NCI-H2196 treated with DMSO at 0.1 percent for 48 hours (cell line): ENCODE data around the gene TP53BP2.
"Not testable (repeated sequence)": the region's sequence is repeated elsewhere in the genome, so short reads cannot be mapped to it uniquely, and the experiment has no call there.

Source experiments
- DNase-seq: peaks from one replicate; lab custom pipeline; 2025; ENCODE audit not compliant: unreplicated experiment; lab: John Stamatoyannopoulos, UW

Gene TP53BP2

DNA sequence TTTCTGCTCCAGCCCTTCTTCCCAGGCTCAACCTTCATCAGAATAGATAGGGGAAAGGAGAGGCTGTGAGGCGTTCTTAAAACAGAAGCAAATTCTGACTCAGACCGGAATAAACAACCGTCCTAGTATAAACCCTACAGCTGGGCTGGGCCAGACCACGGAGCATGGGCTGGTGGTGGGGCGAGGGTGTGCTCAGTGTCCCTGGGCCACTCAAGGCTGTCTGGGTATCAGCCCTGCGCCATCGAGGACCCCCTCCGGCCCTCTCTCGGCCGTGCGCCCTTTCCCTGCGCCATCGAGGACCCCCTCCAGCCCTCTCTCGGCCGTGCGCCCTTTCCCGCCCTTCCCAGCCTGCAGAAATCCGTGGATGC is 97.4 kb downstream of the TP53BP2 start:
- no peak for DNase-seq

DNA sequence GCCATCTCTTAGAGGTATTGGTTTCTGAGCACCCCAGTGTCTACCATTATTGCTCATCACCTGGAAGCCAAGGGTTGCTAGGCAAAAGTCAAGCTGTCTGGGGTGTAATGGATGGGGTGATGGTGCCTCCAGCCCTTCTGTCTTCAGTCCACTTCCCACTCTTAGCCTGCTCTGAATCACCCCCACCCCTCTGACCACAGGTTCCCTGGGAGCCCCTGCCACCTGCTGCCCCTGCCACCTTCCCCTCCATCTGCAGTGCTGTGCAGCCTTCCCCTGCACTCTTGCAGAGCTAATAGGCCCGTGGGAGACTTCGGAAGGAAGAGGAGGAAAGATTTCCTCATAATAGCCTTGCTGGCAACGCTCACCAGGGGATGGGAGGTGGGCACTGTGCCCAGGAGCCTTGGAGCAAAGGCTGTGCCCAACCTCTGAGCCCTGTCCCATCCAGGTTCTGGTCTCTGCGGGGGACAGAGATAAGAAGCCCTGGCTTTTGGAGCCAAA is 97.9 kb downstream of the TP53BP2 start:
- no peak for DNase-seq

DNA sequence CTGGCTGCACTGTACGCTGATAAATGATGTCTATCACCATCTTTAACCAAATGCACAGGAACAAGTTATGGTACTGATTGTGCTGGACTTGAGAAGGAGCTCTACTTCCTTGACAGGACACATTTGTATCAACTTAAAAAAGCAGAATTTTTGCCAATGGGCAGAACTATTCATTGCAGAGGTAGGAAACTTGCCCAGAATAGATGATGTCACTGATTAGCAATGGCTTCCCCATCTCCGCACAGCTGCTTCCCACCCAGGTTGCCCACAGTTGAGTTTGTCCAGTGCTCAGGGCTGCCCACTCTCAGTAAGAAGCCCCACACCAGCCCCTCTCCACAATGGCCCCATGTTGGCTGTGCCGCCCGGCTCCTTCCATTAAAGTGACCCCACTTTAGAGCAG is 100.0 kb downstream of the TP53BP2 start:
- no peak for DNase-seq

DNA sequence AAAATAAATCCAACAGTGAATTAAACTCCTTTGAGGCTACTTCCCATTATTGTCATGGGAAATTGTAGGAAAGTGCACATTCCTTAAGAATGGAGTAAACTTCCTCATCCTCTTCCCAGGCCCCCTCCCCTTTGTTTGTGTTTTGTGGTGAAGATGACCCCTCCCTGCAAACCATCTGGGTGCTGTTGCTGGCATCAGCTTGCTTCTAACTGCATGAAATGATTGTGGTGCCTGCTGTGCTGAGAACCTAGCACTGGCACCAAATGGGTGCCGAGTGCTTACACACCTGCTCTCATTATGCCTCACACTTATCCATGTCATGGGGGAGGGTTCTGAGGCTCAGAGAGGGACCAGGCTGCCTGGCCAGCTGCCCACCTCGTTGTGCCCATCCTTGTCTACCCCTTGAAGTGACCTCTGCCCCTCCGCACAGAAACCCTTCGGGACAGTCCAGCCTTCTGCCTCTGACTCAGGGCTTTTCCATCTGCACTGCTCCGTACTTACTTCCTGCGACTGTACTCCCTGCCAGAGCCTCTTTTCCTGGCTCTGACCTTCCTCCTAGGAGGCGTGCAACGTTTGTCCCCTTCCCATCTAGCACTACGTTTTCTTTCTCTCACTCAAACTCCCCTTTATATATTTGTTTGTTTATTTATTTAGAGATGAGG is 102.8 kb downstream of the TP53BP2 start:
- DNase-seq: peak; percentile 52

DNA sequence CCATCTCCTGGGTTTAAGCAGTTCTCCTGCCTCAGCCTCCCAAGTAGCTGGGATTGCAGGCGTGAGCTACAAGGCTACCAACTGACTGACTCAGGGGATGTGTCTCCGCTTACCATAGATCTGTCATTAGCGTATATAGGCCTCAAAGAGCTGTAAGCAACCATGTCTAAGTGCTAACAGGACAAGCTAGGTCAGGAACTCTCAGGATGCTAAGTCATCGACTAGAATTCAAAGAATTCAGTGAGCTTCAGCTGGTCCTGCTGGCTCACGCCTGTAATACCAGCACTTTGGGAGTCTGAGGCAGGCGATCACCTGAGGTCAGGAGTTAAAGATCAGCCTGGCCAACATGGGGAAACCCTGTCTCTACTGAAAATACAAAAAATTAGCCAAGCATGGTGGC is 103.9 kb downstream of the TP53BP2 start:
- DNase-seq: no peak

DNA sequence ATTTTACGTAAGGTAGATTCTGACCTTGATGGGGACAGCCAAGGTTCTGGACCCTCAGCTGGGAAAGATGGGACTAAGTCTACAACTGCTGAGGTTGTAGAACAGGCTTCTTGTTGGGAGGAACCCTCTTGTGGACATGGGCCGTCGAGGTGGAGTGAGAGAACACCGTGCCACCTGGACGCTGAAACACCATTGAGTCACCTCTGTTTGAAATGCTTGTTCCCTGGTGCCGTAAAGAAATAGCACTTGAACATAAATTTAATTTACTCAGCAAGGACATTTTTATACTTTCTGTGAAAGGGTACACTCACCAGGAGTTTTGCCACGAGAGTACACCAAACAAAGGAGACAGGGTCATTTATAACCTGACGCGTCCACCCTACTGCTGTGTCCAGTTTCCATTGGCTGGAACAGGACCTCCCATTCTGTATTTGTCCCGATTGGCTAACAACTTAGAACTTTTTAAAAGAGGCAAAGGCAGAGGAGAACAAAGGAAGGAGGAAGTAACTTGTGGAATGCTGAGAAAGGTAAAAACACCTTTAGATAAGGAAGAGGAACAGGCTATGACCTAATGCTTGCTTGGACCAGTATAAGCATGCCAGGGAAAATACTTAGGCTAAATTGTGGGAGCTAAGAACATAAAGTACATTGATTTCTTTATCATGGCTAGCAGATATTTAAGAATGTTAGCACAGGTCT is 105.6 kb downstream of the TP53BP2 start:
- DNase-seq: not testable (repeated sequence)

DNA sequence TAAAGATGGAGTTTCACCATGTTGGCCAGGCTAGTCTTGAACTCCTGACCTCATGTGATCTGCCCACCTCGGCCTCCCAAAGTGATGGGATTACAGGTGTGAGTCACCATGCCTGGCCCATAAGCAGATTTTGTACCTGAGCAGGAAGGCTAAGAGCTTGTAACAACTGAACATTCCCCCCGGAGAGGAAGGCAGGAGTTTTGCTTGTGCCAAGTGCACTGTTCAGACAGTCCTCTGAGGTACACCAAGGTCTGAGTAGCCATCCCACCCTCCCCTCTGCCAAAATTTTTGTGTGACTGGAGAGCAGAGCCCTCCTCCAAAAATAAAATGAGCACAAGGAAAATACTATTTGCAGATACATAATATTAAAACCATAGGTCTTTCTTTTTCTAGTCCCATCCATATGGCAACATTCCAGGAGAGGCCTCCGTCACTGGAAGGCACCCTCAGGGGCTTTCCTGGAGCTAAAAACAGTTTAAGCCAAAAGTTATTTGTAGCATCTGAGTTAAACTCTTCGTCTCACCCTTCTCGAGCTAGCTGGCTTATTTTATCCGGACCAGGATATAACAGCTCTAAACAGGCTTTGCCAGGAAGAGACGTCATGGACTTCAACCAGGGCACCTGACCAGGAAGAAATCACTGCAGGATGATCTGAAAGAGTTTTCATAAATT is 106.2 kb downstream of the TP53BP2 start:
- DNase-seq: no peak

DNA sequence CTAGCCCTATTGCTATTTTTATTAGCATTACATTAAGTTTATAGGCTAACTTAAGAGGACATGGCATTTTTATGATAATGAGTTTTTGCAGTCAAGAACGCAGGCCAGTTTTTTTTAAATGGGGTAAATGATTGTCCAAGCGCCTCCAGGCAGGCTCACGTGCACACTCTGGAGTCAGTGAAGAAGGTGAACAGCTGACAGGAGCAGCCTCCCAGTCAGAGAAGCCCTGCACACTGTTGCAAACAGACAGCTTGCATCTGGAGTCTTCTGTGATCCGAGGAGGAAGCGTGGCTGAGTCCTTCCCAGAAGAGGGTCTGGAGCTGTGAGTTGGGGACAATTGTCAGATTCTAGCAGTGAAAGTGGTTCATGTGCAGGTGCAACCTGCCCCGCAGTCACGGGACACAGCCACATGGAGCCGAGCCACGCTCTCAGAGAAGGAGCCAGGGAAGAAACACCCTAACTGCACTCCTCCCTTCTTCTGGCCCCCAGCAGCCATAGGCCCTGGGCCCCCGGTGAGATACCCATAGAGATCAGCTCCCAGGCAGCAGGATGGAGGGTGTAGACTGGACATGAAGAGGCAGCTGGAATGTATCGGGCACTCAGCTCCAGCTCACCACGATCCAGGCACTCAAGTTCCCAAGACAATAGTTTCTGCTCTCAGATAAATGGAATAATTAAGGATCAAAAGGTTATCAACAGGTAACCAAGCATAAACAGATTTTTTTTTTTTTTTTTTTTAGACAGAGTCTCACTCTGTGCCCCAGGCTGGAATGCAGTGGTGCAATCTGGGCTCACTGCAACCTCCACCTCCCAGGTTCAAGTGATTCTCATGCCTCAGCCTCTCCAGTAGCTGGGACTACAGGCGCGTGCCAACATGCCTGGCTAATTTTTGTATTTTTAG is 107.0 kb downstream of the TP53BP2 start:
- DNase-seq: no peak

DNA sequence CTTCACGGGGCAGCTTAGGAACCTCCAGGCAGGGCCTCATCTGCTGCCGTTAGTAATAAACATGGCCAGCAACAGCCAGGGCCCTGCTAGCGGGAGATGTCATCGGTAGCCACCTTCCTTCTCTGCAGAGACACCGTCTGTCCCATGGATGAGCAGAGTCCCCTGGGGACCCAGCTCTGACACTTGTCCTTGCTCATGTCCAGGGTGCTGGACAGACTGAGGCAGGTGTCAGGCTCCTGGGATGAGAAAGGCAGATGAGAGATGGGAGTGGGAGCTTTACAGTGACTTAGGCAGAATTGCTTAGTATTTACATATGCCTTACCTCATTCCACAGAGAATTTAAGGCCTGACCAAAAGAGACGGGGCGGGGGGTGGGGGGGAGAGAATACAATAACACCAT is 108.4 kb downstream of the TP53BP2 start:
- no peak for DNase-seq

DNA sequence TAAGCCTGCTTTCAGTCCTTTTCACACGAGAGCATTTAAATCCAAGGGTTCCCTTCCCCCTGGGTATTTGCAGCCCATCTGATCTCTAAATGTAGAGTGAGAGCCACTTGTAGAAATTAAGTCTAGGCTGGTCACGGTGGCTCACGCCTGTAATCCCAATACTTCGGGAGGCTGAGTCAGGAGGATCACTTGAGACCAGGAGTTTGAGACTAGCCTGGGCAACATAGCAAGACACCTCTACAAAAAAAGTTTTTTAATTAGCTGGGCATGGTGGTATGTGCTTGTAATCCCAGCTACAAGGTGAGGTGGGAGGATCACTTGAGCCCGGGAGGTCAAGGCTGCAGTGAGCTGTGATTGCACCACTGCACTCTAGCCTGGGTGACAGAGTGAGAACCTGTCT is 109.1 kb downstream of the TP53BP2 start:
- not testable (repeated sequence) for DNase-seq

DNA sequence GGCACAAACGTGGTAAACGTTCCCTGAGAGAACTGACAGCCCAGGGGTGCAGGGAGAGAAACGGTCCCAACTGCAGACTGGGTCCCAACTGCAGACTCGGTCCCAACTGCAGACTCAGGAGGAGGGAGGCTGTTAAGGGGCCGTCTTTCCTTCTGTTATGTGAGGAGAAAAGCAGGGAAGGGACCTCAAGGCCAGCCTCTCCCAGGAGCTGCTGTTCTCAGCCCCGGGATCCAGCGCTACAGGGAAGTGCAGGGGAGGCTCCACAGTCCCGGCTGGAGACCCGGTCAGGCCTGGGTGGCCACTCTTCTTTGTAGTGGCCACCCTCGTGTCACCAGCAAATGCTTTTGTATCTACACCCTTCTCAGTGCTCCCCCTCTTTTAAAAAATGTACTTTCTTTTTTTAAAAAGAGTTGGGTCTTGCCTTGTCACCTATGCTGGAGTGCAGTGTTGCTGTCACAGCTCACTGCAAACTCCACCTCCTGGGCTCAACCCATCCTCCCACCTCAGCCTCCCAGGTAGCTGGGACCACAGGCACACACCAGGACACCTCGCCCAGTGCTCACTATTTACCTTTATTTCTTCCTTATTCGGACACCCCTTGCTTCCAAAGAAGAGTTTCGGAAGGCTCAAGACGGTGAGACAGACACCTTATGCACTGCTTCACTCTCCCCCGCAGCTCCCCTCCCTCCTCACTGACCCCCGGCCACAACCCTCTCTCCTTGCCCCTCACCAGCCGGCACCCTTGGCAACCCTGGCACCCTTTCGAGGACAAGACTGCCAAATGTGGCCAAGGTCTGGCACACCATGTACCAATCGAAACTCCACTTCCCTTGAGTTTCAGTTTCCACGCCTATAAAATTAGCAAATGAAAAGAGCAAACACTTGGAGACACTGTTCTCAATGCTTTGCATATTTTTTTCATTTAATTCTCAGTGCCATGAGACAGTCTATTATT is 111.6 kb downstream of the TP53BP2 start:
- no peak for DNase-seq

DNA sequence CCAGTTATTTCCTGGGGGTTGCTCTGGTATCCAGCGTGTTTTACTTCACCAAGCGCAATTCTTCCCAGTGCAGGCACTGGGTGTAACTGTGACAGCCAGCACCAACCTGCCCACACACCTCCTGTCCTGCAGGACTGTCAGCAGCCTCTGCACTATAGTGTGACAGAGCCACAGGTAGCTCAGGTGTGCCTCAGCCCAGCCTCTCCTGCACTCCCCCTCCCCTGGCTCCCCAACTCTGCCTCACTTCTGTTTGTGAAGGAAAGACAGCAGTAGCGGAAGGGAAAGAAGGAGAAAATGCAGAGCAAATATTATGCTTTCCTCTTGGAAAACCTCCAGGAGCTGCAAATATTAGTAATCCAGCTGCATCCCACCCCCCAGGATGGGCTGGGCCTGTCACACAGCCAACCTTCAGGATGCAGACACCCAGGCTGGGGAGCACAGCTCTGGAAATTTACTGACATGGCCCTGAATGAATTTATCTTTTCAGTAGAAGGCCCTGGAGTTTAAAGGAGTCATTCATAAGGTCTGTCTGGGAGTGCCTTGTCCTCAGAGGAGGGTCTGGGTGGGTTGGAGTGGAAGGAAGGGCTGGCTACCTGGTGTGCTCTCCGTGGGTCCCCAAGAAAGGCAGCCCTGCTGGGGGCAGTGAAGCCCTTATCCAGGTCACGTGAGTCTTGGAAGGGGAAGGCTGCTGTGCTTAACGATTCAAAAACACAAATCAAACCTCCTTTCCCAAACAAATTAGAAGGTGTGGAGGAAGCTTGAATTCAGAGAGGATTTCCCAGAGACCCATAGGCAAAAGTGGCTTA is 112.6 kb downstream of the TP53BP2 start:
- no peak for DNase-seq

DNA sequence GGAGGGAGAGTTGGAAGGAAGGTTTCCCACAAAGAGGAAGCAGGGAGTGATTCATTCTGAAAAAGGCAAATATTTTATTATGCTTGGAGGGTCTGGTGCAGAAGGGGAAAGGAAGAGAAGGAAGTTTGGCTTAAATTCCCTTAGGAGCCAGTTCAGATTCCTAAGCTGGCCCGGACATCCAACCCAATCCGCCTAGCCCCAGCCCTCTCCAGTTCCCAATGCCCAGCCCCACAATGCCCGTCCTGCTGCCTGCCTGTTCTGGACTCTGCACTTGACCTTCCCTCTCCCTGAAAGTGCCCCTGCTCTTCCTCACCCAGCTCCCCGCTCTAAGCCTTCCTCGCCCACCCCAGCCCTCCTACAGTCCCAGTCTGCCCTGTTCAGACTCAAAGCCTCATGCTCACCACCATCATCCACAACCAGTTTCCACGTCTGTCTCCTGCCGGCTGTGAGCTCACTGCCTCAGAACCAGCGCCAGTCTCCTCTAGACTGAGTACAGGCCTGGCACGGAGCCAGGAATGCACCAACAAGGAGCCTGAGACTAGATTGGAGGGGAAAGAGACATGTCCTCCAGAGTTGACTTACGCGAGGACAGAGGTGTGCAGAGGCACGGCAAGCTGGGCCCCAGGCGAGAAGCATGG is 114.5 kb downstream of the TP53BP2 start:
- DNase-seq: no peak

DNA sequence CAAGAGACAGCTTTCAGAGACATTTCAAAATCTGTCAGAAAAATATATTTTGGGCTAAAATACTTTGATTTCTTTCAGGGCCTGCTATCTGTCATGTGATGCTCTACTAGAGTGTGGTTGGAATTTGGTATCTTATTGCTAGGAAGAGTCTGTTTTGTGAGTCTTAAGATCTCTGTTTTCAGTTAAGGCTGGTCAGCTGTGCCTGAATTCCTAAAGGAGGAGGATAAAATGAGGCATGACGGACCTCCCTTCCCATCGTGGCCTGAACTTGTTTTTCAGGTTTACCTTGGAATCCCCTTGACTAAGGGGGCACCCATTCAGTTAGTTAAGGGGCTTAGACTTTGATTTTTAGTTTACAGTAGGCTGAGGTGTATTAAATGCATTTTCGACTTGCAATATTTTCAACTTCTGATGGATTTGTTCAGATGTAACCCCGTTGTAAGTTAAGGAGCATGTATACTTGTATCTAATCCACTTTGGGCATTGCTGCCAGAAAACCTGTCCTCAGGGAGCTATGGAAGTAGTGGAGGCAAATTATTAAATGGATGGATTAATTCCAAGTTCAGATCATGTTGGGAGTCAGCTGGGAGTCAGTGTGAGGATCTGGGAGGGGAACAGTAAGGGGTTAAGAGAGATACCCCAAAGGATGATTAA is 115.1 kb downstream of the TP53BP2 start:
- no peak for DNase-seq

DNA sequence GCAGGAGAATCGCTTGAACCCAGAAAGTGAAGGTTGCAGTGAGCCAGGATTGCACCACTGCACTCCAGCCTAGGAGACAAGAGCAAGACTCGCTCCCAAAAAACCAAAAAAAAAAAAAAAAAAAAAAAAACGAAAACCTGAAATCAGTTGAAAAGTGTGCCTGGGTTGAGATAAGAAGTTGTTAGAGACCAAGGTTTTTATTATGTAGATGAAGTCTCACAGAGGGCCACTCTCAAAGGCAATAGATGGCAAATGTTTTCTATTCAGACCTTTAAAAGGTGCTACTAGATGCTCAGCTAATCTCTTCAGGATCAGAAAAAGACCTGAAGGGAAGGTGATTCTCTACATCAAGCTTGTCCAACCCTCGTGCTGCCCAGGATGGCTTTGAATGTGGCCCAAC is 115.8 kb downstream of the TP53BP2 start:
- no peak for DNase-seq
